Measurements from ENCODE around the gene TBC1D24.
A peak's percentile ranks its signal among the peaks of the same experiment; 100 is the strongest.

The TBC1D24 gene

GRCh38 chr16:2428051-2428783 is 46.7 kb upstream of the TBC1D24 start:
- Histone ChIP-seq H3K27ac (ENCODE audit: low read length) (peak overlapping the region; percentile 55), H3K79me2 (ENCODE audit: low read length) (peaks cover 20% of the 10 kb centered on the region), H3K4me3 (ENCODE audit: low read length) (peak overlapping the region; percentile 84), H3K4me2 (ENCODE audit: low read length) (peak overlapping the region; percentile 97), H2AFZ (ENCODE audit: low read depth, low read length) (peak overlapping the region; percentile 38; the same call in 1 of the 2 replicates), H3K9ac (ENCODE audit: low read length) (peak overlapping the region; percentile 82), H3K4me1 (ENCODE audit: low read length) (peaks cover 19% of the 10 kb centered on the region), H4K20me1 (ENCODE audit: insufficient read depth, low read length) (peaks cover 14% of the 10 kb centered on the region), H3K27me3 (ENCODE audit: low read depth, low read length) (no peaks in the 10 kb centered on the region), H3K9me3 (ENCODE audit: insufficient read depth, low read length) (no peaks in the 10 kb centered on the region), H3K36me3 (replicated peaks; ENCODE audit: low read depth, low read length) (peaks cover 22% of the 10 kb centered on the region)
- TF ChIP-seq, protein P1, sequence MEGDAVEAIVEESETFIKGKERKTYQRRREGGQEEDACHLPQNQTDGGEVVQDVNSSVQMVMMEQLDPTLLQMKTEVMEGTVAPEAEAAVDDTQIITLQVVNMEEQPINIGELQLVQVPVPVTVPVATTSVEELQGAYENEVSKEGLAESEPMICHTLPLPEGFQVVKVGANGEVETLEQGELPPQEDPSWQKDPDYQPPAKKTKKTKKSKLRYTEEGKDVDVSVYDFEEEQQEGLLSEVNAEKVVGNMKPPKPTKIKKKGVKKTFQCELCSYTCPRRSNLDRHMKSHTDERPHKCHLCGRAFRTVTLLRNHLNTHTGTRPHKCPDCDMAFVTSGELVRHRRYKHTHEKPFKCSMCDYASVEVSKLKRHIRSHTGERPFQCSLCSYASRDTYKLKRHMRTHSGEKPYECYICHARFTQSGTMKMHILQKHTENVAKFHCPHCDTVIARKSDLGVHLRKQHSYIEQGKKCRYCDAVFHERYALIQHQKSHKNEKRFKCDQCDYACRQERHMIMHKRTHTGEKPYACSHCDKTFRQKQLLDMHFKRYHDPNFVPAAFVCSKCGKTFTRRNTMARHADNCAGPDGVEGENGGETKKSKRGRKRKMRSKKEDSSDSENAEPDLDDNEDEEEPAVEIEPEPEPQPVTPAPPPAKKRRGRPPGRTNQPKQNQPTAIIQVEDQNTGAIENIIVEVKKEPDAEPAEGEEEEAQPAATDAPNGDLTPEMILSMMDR (IDR thresholded peaks at IDR 0.05; ENCODE audit: low read depth, low read length): peak; percentile 35
- no peak for TF ChIP-seq EZH2phosphoT487 (IDR thresholded peaks at IDR 0.05; ENCODE audit: low read depth)

DNA sequence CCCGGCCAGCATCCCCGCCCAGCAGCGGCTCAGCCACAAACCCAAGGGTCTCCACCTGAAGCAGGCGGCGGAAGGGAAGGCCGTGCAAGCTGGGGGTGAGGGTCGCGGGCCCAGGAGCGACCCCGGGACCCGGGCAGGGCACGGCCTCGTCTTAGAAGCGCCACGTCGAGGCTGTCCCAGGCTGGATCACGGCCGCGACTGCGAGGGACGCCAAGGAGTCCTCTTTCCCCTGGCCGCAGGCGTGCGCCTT is 46.2 kb upstream of the TBC1D24 start:
- Histone ChIP-seq H4K20me1 (ENCODE audit: insufficient read depth, low read length) (peaks cover 14% of the 10 kb centered on the region), H3K4me2 (ENCODE audit: low read length) (peak overlapping the region; percentile 97), H3K27ac (ENCODE audit: low read length) (peak overlapping the region; percentile 55), H3K79me2 (ENCODE audit: low read length) (peaks cover 20% of the 10 kb centered on the region), H3K9me3 (ENCODE audit: insufficient read depth, low read length) (no peaks in the 10 kb centered on the region), H3K4me3 (ENCODE audit: low read length) (peak overlapping the region; percentile 84), H3K36me3 (replicated peaks; ENCODE audit: low read depth, low read length) (peaks cover 22% of the 10 kb centered on the region), H3K27me3 (ENCODE audit: low read depth, low read length) (no peaks in the 10 kb centered on the region), H3K4me1 (ENCODE audit: low read length) (peaks cover 18% of the 10 kb centered on the region), H3K9ac (ENCODE audit: low read length) (peak overlapping the region; percentile 82), H2AFZ (ENCODE audit: low read depth, low read length) (peak overlapping the region; percentile 38; the same call in 1 of the 2 replicates)
- TF ChIP-seq, protein P1 (IDR thresholded peaks at IDR 0.05; ENCODE audit: low read depth, low read length): peak; percentile 3; the same call in 1 of the 2 replicates
- TF ChIP-seq EZH2phosphoT487 (IDR thresholded peaks at IDR 0.05; ENCODE audit: low read depth): no peak

DNA sequence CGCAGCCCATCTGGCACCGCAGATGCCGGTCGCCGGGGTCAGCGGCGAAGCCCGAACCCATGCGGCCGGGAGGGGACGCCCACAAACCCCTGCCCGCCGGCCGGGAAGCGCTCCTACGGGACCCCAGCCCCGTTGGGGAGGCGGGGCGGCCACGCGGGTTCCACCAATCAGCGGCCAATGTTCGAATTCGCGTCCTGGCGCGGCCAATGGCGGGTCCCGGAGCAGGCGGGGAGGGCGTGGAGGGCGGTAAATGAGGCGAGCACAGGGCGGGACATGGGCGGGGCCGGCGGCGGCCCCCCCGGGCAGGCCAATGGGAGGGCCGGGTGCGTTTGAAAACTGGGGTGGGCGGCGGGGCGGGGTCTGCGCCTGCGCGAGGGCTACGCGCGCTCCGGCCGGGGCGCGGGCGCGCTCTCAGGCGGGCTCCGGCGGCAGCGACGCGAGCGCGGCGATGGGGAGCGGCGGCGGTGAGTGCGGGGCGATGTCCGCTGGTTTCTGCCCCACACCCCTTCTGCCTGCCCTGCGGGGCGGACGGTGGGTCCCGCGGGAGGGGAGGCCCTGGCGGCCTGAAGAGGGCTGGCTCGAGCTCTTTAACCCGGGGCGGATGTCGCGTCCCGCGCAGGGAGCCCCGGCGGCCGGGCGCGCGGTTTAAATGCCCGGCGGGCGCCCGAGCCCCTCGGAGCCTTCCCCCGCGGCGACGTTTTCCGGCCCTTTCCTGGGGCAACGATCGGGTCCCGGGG is 45.7 kb upstream of the TBC1D24 start, which contains the start of gene CCNF:
TSS of gene CCNF (plus strand) at position 414 of the 737 bp plus-strand sequence. CDS start at position 449, 35 bp downstream.
- no peaks in the 10 kb centered on the region for H3K9me3 ChIP-seq (ENCODE audit: insufficient read depth, low read length)
- no peaks in the 10 kb centered on the region for H3K27me3 ChIP-seq (ENCODE audit: low read depth, low read length)
- H3K27ac ChIP-seq (ENCODE audit: low read length): peak within 1 kb of the TSS; percentile 55
- TF ChIP-seq, protein P1 (IDR thresholded peaks at IDR 0.05; ENCODE audit: low read depth, low read length): no peak
- TF ChIP-seq EZH2phosphoT487 (IDR thresholded peaks at IDR 0.05; ENCODE audit: low read depth): no peak
- peaks cover 22% of the 10 kb centered on the region for H3K36me3 ChIP-seq (replicated peaks; ENCODE audit: low read depth, low read length)
- H2AFZ ChIP-seq (ENCODE audit: low read depth, low read length): peak within 1 kb of the TSS; percentile 38; the same call in 1 of the 2 replicates
- peak within 1 kb of the TSS; percentile 98 for H3K4me2 ChIP-seq (ENCODE audit: low read length)
- H3K4me3 ChIP-seq (ENCODE audit: low read length): peak within 1 kb of the TSS; percentile 92
- peaks cover 18% of the 10 kb centered on the region for H3K4me1 ChIP-seq (ENCODE audit: low read length)
- peak within 1 kb of the TSS; percentile 94 for H3K9ac ChIP-seq (ENCODE audit: low read length)
- peaks cover 14% of the 10 kb centered on the region for H4K20me1 ChIP-seq (ENCODE audit: insufficient read depth, low read length)
- peaks cover 20% of the 10 kb centered on the region for H3K79me2 ChIP-seq (ENCODE audit: low read length)
